Measurements from ENCODE around the gene SEZ6. TPM values are rescaled to one million over a fixed set of nuclear protein-coding genes. Genes with fewer than 3 reads are reported as not detected.

The SEZ6 gene
- total RNA-seq, 1 donor from 2014 or later, result not detected

DNA sequence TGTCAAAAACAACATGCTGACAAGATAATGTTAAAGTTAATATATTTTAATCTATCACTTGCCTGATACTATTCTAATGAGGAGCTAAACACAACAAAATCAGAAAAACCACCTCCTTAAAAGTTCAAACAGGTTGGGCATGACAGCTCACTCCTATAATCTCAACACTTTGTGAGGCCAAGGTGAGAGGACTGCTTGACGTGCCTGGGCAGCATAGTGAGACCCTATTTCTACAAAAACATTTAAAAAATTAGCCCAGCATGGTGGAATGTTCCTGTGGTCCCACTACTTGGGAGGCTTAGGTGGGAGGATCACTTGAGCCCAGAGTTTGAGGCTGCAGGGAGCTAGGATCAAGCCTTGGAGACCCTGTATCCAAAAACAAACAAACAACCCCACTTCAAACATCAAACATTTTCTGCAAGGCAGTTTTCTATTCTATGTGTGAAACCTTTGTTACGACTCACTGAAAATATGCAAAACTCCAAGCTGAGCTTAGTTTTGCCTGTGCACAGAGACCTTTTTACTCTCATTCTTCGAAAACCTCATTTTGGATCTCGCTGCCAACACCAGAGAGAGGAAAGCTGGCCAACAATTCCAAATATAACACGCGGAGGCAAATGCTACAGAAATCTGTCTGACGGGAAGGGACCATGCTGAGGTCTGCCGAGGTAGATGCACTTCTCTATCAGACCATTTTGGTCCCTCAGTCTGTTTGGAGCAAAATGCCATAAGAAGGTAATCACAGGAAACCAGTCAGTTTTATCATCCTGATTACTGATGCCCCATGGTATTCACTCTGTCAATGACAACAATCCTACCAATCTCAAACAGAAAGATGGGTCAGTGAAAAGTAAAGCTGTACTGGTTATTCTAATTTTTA, 60.7 kb downstream of the SEZ6 start:
- FAIRE-seq, result no peak
- TF ChIP-seq CTCF (IDR thresholded peaks at IDR 0.05; ENCODE audit: insufficient read depth, low read length, severe bottlenecking), result no peak
- Histone ChIP-seq H3K36me3 (ENCODE audit: control insufficient read depth, insufficient read depth, low read length) (no peaks in the 10 kb centered on the region), H3K4me3 (ENCODE audit: low read depth, low read length) (no peak overlapping the region), H3K27me3 (ENCODE audit: control insufficient read depth, insufficient read depth, low read length) (no peaks in the 10 kb centered on the region)
- DNase-seq (ENCODE audit: low read depth), result no peak

GRCh38 chr17:28944343-28944742, 61.5 kb downstream of the SEZ6 start:
- Histone ChIP-seq H3K4me3 (ENCODE audit: low read depth, low read length) (no peak overlapping the region), H3K27me3 (ENCODE audit: control insufficient read depth, insufficient read depth, low read length) (no peaks in the 10 kb centered on the region), H3K36me3 (ENCODE audit: control insufficient read depth, insufficient read depth, low read length) (no peaks in the 10 kb centered on the region)
- FAIRE-seq (no peak), DNase-seq (ENCODE audit: low read depth) (no peak)
- no peak for TF ChIP-seq CTCF (IDR thresholded peaks at IDR 0.05; ENCODE audit: insufficient read depth, low read length, severe bottlenecking)

GRCh38 chr17:28942925-28943324, 62.9 kb downstream of the SEZ6 start:
- FAIRE-seq (no peak), DNase-seq (ENCODE audit: low read depth) (no peak)
- no peak for TF ChIP-seq CTCF (IDR thresholded peaks at IDR 0.05; ENCODE audit: insufficient read depth, low read length, severe bottlenecking)
- H3K36me3 ChIP-seq (ENCODE audit: control insufficient read depth, insufficient read depth, low read length), result no peaks in the 10 kb centered on the region
- H3K4me3 ChIP-seq (ENCODE audit: low read depth, low read length), result no peak overlapping the region
- H3K27me3 ChIP-seq (ENCODE audit: control insufficient read depth, insufficient read depth, low read length), result no peaks in the 10 kb centered on the region

DNA sequence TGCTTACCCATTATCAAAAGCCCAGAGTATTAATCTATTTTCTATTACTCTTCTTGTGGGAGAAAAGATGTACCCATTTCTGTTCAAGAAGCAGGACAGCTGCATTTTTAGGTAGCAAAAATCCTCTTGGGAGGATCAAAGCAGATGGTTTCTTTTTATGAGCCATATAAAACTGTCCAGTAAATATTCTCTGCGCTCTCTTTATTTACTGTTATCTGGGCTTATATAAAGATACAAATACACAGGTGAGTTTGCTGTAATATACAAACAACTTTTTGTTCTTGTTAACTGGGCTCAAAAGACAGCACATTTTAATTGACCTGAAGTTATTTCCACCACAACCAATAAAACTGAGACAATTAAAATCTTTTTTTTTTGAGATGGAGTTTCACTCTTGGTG, 64.6 kb downstream of the SEZ6 start:
- Histone ChIP-seq H3K27me3 (ENCODE audit: control insufficient read depth, insufficient read depth, low read length) (no peaks in the 10 kb centered on the region), H3K4me3 (ENCODE audit: low read depth, low read length) (no peak overlapping the region), H3K36me3 (ENCODE audit: control insufficient read depth, insufficient read depth, low read length) (no peaks in the 10 kb centered on the region)
- no peak for DNase-seq (ENCODE audit: low read depth)
- TF ChIP-seq CTCF (IDR thresholded peaks at IDR 0.05; ENCODE audit: insufficient read depth, low read length, severe bottlenecking), result no peak
- FAIRE-seq, result no peak

GRCh38 chr17:28940675-28941074, 65.2 kb downstream of the SEZ6 start:
- no peak for FAIRE-seq
- TF ChIP-seq CTCF (IDR thresholded peaks at IDR 0.05; ENCODE audit: insufficient read depth, low read length, severe bottlenecking), result no peak
- no peak for DNase-seq (ENCODE audit: low read depth)
- no peaks in the 10 kb centered on the region for H3K36me3 ChIP-seq (ENCODE audit: control insufficient read depth, insufficient read depth, low read length)
- H3K27me3 ChIP-seq (ENCODE audit: control insufficient read depth, insufficient read depth, low read length), result no peaks in the 10 kb centered on the region
- H3K4me3 ChIP-seq (ENCODE audit: low read depth, low read length), result no peak overlapping the region

DNA sequence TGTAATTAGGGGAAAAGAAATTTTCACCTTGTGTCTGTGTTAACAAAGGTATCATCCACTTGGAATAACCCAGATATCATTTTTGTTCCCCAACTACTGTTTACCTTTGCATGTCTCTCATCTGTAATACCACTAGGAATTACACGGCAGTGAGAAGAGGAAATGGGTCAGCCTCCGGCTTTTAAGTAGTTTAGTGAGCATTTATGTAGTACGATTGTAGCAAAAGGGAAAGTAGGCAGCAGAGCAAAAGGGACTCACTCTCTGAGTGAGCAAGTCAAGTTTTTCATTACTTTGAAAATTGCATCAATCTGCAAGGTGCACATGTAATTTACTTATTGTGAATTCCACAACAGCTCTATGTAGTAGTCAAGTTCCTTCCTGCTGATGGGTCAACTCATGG, 65.7 kb downstream of the SEZ6 start:
- DNase-seq (ENCODE audit: low read depth) (no peak), FAIRE-seq (no peak)
- Histone ChIP-seq H3K36me3 (ENCODE audit: control insufficient read depth, insufficient read depth, low read length) (no peaks in the 10 kb centered on the region), H3K4me3 (ENCODE audit: low read depth, low read length) (no peak overlapping the region), H3K27me3 (ENCODE audit: control insufficient read depth, insufficient read depth, low read length) (no peaks in the 10 kb centered on the region)
- no peak for TF ChIP-seq CTCF (IDR thresholded peaks at IDR 0.05; ENCODE audit: insufficient read depth, low read length, severe bottlenecking)
